IPS DF 19.7 (cell line): ENCODE data around the gene FOXP3.
A peak's percentile ranks its signal among the peaks of the same experiment; 100 is the strongest.
"Not testable (repeated sequence)": the region's sequence is repeated elsewhere in the genome, so short reads cannot be mapped to it uniquely, and the experiment has no call there.

Experiments
- DNase-seq: peaks from one replicate; pipeline ENCODE4 v3.0.0-alpha.2; 2013; ENCODE audit warnings: low read depth, low spot score

FOXP3 gene, protein sequence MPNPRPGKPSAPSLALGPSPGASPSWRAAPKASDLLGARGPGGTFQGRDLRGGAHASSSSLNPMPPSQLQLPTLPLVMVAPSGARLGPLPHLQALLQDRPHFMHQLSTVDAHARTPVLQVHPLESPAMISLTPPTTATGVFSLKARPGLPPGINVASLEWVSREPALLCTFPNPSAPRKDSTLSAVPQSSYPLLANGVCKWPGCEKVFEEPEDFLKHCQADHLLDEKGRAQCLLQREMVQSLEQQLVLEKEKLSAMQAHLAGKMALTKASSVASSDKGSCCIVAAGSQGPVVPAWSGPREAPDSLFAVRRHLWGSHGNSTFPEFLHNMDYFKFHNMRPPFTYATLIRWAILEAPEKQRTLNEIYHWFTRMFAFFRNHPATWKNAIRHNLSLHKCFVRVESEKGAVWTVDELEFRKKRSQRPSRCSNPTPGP

DNA sequence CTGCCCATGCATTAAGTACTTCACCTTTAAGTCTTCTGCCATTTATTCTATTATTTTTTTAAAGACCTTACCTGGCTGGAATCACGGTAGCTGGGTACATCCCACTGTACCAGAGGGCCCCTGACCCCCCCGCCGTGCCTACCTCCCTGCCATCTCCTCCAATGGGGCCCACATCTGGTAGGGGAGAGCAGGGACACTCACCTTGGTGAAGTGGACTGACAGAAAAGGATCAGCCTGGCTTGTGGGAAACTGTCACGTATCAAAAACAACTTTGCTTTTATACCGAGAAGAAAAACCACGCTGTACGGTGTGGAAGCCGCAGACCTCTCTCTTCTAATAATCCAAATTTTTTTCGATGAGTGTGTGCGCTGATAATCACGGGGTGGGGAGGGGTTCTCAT is at the start of gene FOXP3:
FOXP3 (minus strand) TSS at position 251 of the 400 bp plus-strand sequence. CDS start 6,205 bp downstream, outside the sequence.
- DNase-seq: no peak

DNA sequence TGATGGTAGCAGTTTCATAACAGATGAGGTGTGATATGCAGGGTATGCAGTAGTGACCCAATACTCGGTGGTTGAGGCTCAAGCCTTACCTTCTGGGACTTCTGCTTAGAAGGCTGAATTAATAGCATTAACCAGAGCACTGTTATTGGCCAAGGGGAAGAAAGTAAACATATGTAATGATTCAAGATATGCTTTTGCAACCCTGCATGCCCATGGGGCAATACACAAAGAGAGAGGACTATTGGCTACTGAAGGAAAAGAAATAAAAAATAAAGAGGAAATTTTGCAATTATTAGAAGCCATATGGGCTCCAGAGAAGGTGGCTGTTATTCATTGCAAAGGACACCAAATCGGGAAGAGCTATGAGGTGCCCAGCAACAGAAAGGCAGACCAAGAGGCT is 47.7 kb upstream of the FOXP3 start:
- no peak for DNase-seq

GRCh38 chrX:49310371-49310770 is 45.9 kb upstream of the FOXP3 start:
- DNase-seq: no peak

DNA sequence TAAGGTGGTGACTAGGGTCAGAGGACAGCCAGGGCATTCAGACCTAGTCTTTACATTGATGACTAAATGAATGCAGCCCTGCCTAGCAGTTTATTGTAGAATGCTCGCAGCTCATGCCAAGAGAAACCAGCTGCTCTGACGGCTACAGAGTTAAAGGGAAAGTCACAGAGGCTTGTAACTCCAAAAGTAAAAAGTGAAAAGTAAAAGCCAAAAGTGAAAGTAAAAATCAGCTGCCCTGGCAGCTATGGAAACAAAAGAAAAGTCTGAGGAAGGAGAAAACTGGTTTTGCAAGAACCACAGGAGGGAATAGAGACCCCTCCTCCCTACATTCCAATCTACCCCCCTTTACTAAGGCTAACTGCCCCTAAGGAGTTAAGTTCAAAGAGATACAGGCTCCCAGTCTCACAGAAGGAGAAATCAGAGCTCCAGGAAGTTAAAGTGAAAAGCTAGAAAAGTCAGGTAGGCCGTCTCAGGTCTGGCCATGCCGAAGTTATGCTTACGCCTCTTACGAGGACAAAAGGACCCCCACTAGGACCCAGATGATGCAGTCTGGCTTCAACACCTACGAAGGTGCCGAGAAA is 45.0 kb upstream of the FOXP3 start:
- peak; percentile 54 for DNase-seq

DNA sequence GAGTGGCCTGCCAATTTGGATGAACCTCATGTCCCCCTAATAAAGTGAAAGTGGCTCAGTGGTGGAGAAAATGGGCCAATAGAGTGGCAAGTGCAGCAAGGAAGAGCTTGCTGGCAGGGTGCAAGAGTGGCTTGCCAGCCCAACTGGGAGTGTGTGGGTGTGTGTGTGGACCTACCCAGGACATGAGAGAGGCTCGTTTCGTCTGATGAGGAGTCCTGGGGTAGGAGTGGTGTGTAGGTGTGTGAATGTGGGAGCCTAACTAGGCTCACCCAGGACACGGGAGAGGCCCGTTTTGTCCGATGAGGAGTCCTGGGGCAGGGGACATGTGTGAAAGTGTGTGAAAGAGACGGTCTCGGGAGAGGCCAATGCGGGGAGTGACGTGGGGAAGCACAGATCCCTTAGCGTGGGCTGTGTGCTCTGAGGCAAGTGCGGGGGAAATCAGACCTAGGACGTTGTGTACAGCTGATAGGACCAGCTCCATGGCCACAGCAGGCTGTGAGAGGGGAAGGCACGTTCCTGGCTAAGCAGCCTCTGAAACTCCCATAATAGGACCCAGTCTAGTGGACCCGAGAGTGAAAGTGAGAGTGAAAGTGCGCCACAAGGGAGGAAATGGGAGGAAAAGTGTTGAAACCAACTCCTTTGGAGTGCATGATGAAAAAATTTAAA is 44.2 kb upstream of the FOXP3 start:
- no peak for DNase-seq

GRCh38 chrX:49307775-49308174 is 43.3 kb upstream of the FOXP3 start:
- not testable (repeated sequence) for DNase-seq

GRCh38 chrX:49303346-49303745 is 38.8 kb upstream of the FOXP3 start, which contains the start of gene GAGE10:
GAGE10 (plus strand) TSS chrX:49303646; CDS start chrX:49304860, 1,214 bp downstream.
- DNase-seq: no peak

GRCh38 chrX:49300703-49301102 is 36.2 kb upstream of the FOXP3 start:
- no peak for DNase-seq

- not testable (repeated sequence) for DNase-seq
Observed at GRCh38 chrX:49299293-49299692, 34.8 kb upstream of the FOXP3 start.

GRCh38 chrX:49292400-49293362 is 28.2 kb upstream of the FOXP3 start:
- no peak for DNase-seq

- no peak for DNase-seq
Observed at GRCh38 chrX:49291615-49292337, 27.3 kb upstream of the FOXP3 start.

DNA sequence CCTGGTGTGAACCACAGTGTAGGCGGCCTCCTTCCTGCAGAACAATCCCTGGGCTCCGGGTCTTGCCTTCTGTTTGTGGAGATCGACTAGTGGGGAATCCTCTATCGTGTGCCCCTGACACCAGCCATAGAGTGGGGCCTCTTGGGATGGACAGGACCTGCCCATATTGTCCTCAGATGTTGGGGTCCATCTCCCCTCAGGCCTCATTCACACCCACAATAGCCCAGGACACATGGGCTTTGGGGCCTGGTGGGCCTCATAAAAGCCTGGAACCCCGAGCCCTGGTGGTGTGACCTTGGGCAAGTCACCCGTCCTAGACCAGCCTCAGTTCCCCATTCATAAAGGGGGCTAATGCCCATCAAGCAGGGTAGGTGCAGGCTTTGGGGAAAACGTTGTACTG is 25.7 kb upstream of the FOXP3 start:
- no peak for DNase-seq

GRCh38 chrX:49287665-49288064 is 23.2 kb upstream of the FOXP3 start:
- no peak for DNase-seq

DNA sequence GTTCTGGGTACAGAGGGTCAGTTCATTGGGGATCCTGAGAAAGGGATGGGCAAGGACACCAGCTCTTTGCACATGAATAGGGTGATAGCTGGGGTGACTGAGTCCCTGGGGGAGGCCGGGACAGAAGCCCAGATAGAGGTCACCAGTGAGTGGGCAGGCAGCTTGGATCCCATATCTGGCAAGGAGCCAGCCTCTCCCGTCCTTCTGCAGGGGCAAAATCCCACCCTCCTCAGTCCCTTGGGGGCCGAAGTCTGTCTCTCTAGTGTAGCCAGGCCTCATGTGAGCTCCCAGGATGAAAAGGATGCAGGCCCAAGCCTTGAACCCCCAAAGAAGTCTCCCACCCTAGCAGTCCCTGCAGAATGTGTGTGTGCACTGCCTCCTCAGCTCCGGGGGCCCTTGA is 22.1 kb upstream of the FOXP3 start:
- no peak for DNase-seq

GRCh38 chrX:49286136-49286535 is 21.6 kb upstream of the FOXP3 start:
- DNase-seq: no peak

- no peak for DNase-seq
Observed at GRCh38 chrX:49284212-49284611, 19.7 kb upstream of the FOXP3 start.

GRCh38 chrX:49282647-49283011 is 18.1 kb upstream of the FOXP3 start:
- peak; percentile 2 for DNase-seq

DNA sequence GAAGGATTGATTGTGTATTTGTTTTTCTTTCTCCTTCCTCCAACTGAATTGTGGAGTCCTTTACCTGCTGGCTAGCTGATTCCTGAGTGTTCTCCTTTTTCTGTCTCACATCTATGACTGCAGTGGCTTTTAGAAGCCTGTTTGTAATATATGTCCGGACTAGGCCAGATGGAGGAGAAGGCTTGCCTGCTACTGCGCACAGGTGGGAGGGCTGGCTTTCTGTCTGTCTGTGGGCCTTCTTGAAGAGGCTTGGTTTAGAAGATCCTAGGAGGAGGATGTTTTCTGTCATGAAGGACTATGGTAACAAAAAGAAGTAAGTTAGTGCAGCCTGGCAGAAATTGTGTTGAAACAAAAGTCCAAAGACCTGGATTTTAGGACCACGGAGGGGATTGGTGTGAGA is 13.6 kb upstream of the FOXP3 start:
- DNase-seq: no peak

- DNase-seq: no peak
Observed at GRCh38 chrX:49277535-49277830, 13.0 kb upstream of the FOXP3 start.

DNA sequence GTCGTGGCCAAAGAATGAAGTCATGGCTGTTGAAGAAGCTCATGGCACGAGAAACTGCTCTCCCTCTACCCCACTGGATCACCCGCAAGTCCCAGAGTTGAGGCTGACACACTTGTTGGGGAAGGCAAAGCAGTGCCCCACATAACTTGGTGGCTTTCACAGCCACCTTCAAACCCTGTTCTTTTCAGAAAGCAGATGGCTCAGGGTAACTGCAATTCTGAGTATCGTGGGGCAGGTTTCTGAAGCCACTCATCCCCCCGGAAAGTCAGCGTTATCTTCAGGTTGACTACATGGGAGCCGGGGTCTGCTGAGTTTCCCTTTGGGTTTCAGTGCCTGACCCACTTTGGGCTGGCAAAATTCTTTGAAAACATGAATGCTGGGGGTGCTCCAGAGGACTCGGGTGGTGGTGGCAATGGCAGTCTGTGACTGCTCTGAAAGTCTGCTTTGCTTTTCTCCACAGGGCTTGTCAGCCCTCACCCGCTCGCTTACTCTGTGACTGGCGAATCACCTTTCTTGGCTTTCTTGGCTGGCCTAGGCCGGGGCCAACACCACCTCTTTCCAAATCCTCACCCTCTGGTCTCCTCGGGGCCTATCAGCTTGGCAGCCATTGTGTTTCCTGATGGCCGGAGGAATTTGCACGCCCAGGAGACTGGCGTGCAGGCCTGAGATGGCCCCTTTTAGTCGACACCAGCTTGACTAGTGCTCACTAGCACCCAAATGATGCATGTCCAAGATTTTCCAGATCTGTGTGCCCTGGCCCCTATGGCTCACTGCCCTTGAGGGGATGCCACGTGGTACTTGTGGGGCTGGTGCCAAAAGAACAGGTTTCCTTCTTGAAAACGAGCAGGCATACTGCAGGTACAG is 12.4 kb upstream of the FOXP3 start:
- DNase-seq: no peak
